CD4-positive, alpha-beta T cell treated with Interleukin-17A for 1 hour (primary cell): ENCODE measurements around the gene CAPN8.

Source experiments
- DNase-seq: peaks from one replicate; pipeline ENCODE4 v3.0.0-alpha.2; 2020

CAPN8 gene

GRCh38 chr1:223700942-223701637 lies 35.6 kb upstream of the CAPN8 start:
- DNase-seq = no peak

- no peak for DNase-seq
These were observed 35.0 kb upstream of the CAPN8 start for GRCh38 chr1:223700388-223700918.

- no peak for DNase-seq
These were observed 30.4 kb upstream of the CAPN8 start for GRCh38 chr1:223695941-223696340.

DNA sequence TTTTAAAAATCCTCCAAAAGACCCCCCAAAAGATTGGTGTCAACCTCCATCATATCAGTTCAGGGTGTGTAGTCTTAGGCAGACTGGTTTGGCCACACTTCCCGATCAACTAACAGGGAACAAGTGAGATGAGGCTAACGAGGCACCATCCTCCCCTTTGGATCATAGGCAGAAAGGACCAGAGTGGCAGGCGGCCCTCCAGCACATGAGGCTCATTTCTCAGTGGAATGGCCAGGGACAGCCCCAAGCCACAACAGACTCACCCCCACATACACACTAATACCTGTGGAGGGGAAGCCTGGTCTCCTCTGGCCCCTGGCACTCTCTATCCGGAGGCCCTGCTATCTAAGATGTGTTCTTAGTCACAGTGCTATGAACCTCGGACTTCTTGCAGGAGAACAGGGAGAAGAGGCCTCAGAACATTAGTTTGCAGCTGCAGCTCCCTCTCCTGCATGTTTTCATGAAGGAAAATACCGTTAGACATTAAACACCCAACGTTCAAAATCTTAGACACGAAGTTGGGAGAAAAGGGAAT lies 29.6 kb upstream of the CAPN8 start:
- DNase-seq = no peak

DNA sequence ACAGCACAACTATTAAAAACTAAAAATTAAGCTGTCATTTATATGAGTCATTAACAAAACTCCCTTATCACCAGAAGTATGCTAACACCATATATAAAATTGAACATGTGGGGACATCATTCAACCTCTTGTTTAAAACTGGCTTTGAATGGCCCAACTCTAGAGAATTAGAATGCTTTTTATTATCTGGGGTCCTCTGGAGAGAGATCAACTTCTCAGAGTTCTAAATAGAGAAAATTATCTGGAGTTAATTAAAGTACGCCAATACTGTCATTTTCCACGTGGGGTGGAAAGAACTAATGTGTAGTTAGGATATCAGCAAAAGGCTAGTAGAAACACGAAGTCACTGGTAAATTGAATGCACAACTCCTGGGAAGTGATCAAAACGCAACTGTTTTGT lies 25.6 kb upstream of the CAPN8 start:
- DNase-seq = no peak

DNA sequence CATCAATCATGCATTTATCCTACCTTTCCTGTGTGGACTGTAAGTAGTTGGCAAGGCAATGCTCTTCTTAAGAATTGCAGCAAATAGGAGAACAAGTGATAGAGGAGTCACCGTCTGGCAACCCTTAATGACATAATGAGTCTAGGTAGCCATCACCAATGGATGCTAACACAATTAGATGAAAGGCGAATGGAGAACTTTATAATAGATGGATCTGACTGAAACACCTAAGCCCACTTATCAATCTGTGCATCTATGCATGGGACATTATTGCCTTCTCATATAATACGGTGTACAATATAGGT lies 18.9 kb upstream of the CAPN8 start:
- DNase-seq = no peak

DNA sequence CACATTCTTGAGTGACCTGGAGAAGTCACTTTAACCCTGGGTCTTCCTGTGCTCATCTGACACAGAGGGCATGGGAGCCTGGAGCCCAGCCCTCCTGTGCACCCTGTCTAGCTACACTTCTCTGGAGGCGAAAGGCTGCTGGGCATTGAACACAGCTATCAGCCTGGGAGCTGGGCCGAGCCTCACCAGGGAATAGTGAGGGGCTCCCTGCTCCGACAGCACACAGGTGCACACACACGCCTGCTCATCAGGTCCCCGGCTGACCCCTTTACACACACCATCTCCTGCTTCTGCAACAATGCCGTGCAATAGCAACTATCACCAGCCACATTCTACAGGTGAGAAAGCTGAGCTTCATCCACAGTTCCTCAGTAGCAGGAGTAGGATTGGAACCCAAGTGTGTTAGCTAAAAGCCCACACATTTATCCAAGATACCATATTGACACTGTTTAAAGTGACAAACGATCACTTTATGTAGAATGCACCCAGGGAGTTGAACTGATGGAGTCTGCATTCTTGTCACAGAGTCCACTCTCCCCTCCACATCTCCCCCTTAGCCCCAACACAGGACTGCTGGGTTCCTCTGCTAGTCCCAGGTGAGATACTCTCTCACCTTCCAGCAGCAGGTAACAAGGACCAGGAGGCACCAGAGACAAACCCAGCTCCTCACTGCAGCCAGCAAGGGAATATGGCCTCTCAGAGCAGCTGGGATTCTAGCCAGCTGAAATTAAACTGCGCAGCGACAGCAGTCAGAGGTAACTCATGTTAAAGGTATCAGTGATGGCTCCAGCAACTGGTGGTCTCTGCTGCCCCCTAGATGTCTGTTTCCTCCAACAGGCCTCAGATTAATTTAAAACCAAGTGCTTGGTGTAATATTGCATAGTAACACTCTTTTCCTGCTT lies 18.3 kb upstream of the CAPN8 start:
- DNase-seq = peak; percentile 64

GRCh38 chr1:223682502-223682901 lies 17.0 kb upstream of the CAPN8 start:
- no peak for DNase-seq

- no peak for DNase-seq
These were observed 14.7 kb upstream of the CAPN8 start for GRCh38 chr1:223680188-223680587.

GRCh38 chr1:223678841-223679240 lies 13.3 kb upstream of the CAPN8 start:
- no peak for DNase-seq

DNA sequence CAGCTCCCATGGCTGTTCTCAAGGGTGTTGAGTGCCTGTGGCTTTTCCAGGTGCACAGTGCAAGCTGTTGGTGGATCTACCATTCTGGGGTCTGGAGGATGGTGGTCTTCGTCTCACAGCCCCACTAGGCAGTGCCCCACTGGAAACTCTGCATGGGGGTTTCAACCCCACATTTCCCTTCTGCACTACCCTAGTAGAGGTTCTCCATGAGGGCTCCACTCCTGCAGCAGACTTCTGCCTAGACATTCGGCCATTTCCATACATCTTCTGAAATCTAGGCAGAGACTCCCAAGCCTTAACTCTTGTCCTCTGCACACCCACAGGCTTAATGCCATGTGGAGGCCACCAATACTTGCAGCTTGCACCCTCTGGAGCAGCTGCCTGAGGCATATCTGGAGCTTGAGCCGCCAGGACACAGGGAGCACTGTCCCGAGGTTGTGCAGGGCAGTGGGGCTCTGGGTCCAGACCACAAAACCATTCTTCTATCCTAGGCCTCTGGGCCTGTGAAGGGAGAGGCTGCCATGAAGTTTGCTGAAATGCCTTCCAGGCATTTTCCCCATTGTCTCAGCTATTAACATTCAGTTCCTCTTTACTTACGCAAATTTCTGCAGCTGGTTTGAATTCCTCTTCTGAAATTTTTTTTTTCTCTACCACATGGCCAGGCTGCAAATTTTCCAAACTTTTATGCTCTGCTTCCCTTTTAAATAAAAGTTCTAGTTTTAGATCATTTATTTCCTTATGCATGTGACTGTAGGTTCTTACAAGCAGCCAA lies 8.8 kb upstream of the CAPN8 start:
- no peak for DNase-seq

- DNase-seq = peak; percentile 13
These were observed 5.1 kb upstream of the CAPN8 start for GRCh38 chr1:223670458-223671159.

GRCh38 chr1:223669003-223669795 lies 3.7 kb upstream of the CAPN8 start:
- DNase-seq = no peak

DNA sequence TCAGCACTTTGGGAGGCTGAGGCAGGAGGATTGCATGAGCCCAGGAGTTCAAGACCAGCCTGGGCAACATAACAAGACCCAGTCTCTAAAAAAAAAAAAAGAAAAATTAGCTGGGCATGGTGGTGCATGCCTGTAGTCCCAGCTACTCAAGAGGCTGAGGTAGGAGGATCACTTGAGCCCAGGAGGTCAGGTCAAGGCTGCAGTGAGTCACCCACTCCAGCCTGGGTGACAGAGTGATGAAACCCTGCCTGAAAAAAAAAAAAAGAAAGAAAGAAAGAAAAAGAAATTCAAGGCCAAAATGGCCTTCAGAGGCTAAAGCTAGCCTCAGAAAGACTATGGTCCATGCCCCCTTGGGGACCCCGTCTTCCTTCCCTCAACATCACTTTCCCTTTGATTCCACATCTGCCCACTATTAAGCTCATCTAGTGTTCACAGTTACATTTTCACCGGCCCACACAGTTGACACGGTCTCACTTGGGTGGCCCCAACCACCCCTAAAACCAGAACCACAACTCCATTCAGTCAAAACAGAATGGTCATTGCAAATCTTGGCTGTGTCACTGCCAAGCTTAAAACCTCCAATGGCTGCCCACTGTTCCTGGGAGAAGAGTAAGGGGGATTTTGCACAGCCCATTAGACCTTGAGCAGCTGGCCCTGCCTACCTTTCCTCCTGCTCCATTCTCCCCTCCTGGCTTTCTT lies 2.1 kb upstream of the CAPN8 start:
- DNase-seq = no peak

GRCh38 chr1:223664106-223664505 lies 1.4 kb downstream of the CAPN8 start:
- no peak for DNase-seq

GRCh38 chr1:223662943-223663342 lies 2.6 kb downstream of the CAPN8 start:
- DNase-seq = no peak

DNA sequence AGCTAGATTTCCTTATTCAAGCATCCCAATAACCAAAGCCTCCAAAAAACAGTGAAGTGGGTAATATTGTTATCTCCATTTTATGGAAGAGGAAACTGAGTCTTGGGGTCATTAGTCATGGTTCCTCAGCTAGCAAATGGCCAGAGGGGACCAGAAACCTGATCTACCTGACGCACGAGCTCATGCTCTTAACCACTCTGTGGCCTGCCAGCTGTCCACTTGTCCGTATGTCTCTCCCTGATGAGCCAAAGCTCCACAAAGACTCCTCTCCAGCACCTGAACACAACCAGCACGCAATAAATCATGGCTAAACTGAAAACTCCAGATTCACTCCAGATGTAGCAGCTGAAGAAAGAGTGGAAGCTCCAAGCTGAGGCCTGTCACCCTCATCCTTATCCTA lies 5.8 kb downstream of the CAPN8 start:
- DNase-seq = no peak

DNA sequence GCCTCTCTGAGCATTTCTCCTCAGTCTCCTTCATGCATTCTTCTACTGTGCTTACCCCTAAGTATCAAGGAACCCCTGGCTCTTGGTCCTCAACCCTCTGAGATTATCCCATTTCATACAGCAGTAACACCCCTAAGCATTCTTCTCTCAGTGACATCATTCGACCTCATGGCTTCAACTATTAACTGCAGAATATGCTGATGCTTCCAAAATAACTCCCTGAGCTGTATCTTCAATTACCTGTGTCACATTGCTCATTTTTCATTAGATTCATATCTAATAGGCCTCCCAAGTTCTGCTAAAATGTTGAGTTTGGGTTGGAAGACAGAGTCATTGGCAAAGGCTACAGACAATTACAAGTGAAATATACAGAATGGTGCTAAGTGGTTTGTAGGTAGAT lies 7.5 kb downstream of the CAPN8 start:
- no peak for DNase-seq

DNA sequence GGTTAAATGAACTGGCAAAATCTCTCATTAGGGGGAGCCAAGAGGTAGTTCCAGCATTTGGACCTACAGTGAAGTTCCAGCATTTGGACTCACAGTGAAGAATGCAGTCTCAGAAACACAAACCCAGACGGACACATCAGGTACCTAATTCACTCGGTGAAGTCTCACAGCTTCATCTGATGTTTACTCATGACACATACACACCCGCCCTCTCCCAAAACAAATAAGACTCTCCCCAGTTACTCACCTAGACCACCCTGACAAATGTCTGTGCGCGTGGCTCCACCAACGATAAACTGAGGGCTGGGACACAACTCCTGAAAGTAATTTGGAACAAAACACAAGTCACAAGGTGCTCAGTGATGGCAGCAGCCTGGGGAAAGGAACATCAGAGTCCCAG lies 11.4 kb downstream of the CAPN8 start:
- no peak for DNase-seq

DNA sequence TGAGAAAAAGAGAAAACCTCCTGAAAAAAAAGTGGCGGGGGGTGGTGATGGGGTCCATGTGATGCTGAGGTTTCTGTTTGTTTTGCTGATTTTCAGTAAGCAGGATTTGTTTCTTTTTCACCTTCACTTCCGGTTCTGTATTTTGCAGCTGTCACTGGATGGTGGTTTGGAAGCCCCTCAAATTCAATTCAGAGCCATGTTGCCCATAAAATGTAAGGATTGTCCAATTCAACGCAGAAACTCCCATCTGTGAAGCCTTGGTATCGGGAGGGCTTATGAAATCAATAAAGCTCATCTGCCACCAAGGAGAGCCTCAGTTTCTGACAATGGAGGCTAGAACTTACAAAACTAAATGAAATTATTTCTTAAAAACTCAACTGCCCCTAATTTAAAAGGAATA lies 12.1 kb downstream of the CAPN8 start:
- DNase-seq = no peak

DNA sequence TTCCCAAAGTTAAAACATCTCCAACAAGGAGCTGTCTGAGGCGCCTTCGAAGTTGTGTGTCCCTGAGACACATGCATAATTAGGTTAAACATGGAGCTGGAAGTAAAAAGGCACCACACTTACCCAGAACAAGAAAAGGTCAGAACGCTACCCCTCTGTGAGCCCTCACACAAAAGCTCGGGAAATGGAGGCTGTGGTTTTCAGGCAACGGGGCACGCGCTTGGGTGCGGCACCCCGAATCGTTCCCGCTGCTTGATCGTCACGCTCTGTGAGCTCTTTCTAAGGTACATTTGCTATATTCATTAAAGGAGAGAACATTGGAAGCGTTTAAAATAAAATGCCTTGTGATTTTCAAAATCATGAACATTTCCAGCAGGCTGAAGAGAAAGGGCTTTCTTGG lies 12.5 kb downstream of the CAPN8 start:
- DNase-seq = no peak
